Cardiac fibroblast (primary cell): Measurements from ENCODE around the gene HOXB7.

Source experiments
- DNase-seq, 2 donors: peaks; one replicate each; pipeline versions ENCODE4 v3.0.0 to v3.0.0-alpha.2; 2010; ENCODE audit warnings: low read depth in 2 of 2
- H3K4me3 ChIP-seq, 2 donors: replicated peaks in 1 of 2; 1 replicate in 1 of 2; 2 replicates in 1 of 2; pipeline ENCODE4 v1.5.1; 2011; ENCODE audit warnings: low read depth in 2 of 2, low read length in 2 of 2, mild to moderate bottlenecking in 2 of 2, moderate library complexity in 1 of 2
- CTCF ChIP-seq: IDR thresholded peaks from one replicate; pipeline ENCODE4 v1.5.1; 2011; ENCODE audit warnings: low read depth, mild to moderate bottlenecking, low read length, inconsistent platforms

HOXB7 gene

GRCh38 chr17:48562934-48563333 is 47.9 kb downstream of the HOXB7 start:
- no peak for TF ChIP-seq CTCF
- no peak for DNase-seq
- H3K4me3 ChIP-seq, result no peak overlapping the region

DNA sequence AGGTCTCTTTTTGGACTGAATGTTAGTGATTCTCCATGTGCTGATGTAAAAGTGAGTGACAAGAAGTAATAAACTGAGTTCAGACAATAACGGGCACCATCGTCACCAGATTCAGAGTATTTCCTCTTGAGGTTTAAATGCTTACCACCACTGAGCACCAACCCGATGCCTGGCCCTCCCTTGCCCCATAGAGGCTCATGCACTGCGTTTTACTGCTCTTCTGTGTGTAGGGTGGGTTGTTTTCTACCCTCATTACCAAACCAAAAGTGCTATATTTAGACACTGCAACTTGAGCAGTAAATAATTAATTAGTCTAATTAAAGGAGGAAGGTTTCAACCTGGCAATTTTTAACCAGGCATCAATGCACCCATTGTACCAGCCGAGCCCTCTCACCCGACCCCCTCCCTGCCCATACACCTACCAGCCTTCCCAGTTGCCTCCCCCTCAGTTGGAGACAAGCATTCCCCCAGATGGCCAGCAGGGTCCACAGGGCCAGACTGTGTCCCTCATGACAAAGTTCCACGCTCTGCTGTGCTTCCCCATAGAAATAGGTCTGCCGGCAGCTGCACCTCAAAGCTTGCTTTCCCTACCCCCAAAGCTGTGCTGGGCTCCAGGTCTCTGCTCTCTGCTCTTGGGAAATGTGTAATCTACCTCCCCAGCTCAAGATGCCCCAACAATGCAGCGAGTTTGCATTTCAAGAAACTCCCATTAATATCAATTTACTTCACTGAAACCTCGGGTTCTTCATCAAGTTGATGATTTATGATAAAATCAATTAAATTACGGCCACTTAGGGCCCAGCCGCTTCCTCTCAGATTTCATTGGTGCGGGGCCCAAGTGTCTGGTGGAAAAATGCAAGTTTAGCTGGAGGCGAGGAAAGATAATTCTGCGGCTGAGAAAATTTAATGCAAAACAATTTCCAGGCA is 48.7 kb downstream of the HOXB7 start:
- DNase-seq, result no peak
- no peak overlapping the region for H3K4me3 ChIP-seq
- peak; percentile 42 for TF ChIP-seq CTCF

DNA sequence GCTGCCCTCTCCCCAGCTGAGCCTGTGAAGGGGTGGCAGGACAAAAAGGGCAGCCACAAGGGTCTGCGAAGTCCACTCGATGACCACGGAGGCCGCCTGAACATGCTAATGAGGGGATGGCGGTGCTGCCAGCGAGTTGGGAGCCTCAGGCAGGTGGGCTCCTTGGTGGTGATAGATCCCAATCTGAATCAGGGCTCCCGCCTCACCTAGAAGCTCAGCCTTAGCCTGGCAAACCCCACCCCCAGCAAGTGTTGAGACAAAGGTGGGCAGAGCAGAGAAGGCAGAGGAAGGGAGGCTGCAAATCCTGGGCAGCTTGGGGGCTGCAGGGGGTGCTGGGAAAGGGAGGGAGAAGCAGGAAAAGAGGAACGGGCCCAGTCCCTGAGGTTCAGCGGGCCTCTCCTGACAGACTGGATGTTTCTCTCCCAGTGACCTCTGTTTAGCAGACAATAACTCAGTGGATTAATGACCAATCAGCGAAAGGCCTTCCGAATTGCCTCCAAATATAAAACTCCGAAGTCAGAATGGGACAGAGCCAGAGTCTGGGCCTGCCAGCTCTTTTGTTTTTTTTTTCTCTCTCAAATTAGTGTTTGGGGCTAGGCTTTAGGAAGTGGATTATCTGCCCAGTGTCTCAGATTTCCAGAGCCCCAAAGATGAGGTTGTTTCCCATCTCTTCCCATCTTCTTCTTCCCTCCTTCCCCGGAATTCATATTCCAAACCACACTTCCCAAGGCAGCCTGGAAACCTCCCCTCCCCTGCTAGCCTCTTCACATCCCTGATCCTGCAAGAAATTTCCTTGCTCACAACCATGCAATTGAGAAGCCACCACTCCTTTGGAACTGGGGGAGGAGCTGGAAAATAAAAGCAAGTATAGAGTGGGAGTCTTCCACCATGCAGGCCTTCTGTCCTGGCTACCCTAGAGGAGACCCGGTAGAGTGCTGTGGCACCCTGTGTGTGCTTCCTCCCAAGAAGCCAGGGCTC is 50.7 kb downstream of the HOXB7 start:
- no peak for DNase-seq
- TF ChIP-seq CTCF, result no peak
- H3K4me3 ChIP-seq, result no peak overlapping the region

DNA sequence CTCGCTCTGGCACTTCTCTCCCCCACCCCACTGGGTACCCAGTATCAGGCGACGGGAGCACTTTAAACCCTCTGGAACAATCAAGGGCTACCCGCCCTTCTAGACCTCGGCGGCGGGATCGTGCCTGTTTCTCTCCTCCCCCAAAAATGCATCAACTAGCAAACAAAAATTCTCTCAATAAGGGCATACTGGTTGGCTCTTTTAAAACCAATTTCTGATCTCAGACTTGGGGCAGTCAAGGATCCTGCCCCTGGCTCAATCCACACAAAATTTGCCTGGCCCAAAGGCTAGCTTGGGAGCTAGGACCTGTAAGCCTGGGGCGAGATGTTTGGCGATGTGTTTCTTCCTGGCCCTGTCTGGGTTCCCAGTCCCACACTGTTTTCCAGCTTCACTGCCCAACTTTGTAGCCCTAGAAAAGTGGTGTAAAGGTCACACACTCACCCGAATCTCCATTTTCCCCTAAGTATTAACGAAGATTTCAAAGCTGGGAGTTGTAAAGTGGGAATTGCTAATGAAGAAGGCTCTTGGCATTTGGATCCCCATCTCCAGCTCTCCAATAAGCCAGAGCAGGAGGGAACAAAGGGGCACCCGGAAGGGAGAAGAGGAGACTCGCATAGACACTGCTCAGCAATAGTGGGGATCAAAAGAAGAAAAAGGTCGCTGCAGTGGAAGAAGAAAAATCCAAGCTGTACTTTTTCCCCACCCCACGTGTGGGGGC is 51.5 kb downstream of the HOXB7 start:
- no peak overlapping the region for H3K4me3 ChIP-seq
- DNase-seq, result no peak
- TF ChIP-seq CTCF, result no peak

DNA sequence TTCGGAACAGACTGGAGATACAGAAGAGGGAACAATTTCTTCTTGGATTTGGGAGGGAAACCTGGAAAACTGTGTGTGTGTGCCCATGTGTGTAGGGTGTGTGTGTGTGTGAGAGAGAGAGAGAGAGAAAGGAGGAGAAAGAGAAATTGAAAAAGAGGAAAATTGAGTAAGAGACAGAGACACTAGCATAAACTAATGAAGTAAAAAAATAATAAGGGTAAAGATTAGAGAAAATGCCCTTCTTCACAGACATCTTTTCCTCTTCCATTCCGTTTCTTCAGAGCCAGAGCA is 52.0 kb downstream of the HOXB7 start:
- no peak overlapping the region for H3K4me3 ChIP-seq
- DNase-seq, result no peak
- TF ChIP-seq CTCF, result no peak

DNA sequence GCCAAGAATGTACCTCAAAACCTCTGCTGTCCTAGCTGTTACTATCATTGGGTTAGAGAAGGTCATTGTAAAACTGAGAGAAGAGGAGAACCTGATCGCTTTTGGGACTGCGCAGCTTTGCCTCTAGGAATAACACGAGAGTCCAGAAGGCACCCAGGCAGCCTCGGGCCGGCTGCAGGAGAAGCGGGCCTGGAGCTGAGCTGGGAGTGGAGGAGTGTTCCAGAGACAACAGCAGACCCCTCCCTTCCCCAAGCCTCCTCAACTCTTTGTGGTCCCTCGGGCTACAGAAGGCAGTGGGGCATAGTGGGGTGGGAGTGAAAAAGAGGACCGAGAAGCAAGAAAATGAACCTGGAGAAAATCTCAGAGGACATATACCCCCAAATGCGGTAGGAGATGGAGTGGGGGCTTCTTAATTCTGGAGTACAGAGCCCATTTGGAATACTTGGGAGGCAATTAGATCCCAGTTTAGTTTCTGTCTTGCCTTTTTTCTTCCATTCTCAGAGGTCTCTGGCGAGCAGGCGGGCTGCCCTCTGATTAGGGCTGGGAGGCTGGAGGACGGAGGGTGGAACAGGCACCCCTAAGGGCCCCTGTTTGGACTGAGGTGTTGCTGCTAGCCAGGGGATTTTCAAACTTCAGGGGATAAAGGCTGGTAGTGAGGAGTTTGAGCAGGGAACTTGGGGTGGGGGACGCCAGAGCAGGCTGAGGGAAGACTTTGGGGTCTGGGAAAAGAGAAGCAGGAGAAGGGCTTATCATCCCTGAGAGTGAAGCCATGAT is 52.6 kb downstream of the HOXB7 start:
- no peak overlapping the region for H3K4me3 ChIP-seq
- TF ChIP-seq CTCF, result no peak
- DNase-seq, result no peak
